ENCODE measurements around the gene RXRB.

The RXRB gene

DNA sequence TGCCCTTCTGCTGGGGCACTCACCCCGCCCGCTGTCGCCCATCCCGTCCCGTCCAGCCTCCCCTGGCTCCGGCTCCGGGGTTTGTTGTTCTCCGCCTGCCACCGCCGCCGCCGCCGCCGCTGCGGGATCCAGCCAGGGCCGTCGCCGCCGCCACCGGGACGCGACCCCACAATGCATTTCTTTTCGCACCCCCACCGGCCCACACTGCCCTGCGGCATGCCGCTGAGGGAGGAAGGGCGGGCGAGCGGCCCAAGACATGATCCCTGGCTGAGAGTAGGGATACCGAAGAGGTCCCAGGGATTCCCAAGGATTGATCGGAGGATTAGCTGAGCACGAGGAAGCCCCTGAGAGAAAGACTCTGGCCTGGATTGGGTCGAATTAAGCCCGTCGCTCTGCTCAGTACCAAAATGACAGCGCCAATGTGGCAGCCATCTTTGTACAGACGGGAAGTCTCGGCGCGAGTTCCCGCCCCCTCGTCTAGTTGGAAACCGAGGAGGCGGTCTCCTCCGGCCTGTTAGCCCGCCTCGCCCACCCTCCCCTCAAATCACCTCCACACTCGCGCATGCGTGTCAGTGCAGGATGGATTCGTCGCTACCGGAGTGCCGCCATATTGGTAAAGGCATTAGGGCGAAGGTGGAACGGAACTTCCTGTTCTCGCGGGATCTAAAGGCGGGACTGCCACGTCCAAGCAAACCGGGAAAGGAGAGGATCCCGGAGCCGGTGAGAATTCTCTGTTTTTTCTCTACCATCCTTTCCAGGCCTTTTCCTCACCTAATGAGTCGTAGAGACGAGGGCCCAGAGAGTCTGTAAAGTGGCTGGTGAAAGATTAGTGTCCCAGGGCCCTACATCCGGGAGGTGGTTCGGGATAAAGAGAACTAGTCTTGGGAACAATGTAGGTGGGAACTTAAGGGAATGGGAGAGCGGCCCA is at the start of gene RXRB, which contains the start of gene SLC39A7:
RXRB (minus strand) TSS at position 447 of the 928 bp plus-strand sequence; CDS start at position 258, 189 bp downstream.
SLC39A7 (plus strand) TSS at position 649 of the 928 bp plus-strand sequence. CDS start 379 bp downstream, outside the sequence.
- peaks cover 35% of the 10 kb centered on the region for H3K36me3 ChIP-seq (ENCODE audit: control insufficient read depth, insufficient read depth, low read length)
- H3K27me3 ChIP-seq (ENCODE audit: control insufficient read depth, insufficient read depth, low read length): no peaks in the 10 kb centered on the region
- H3K4me1 ChIP-seq (ENCODE audit: control insufficient read depth, insufficient read depth, low read length): peaks cover 19% of the 10 kb centered on the region
- H3K27ac ChIP-seq (ENCODE audit: low read depth, low read length): peak within 1 kb of the TSS; percentile 99
- H3K4me3 ChIP-seq (ENCODE audit: low read length): peak within 1 kb of the TSS; percentile 91
- H3K9ac ChIP-seq (ENCODE audit: low read length): peak within 1 kb of the TSS; percentile 99

- Histone ChIP-seq H3K4me3 (ENCODE audit: low read length) (peak overlapping the region; percentile 88), H3K27ac (ENCODE audit: low read depth, low read length) (peak overlapping the region; percentile 88), H3K36me3 (ENCODE audit: control insufficient read depth, insufficient read depth, low read length) (no peaks in the 10 kb centered on the region), H3K9ac (ENCODE audit: low read length) (peak overlapping the region; percentile 91), H3K27me3 (ENCODE audit: control insufficient read depth, insufficient read depth, low read length) (no peaks in the 10 kb centered on the region), H3K4me1 (ENCODE audit: control insufficient read depth, insufficient read depth, low read length) (peaks cover 12% of the 10 kb centered on the region)
Observed at GRCh38 chr6:33249732-33250630, 49.5 kb upstream of the RXRB start.

DNA sequence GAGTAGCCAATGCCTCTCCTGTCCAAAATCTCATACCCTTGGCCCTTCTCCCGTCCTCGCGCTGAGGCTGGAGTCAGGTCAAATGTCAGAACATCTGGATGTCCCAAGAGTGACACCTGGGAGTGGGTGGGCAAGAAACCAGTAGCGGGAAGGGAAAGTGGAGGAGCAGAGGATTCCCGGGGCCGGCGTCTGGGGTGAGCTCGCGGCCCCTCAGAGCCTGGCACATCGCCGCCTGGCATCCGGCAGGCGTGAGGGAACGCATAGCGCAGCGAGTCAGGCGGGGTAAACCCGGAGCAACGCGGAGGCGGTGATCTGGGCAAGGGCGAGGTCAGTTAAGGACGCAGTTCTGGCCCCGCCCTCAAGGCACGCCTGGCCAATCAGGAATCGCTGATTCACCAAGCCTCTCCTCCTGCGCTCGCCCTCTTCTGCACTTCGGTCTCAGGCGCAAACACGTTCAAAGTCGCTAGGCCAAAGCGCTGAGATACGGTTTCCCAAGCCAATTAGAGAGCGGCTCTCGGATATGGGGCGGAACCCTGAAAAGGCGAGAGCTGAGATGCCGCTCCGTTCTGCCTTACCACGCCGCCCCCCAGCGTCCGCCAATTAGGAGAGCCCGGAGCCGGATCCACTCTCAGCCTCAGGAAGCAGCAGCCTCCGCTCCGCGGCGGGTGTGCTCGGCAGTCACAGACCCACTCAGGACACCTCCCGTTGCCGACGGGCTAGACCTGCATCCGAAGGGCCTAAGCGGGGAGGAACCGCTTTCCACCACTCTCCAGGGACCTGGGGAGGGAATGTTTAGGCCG is 48.7 kb upstream of the RXRB start:
- H3K36me3 ChIP-seq (ENCODE audit: control insufficient read depth, insufficient read depth, low read length): no peaks in the 10 kb centered on the region
- H3K9ac ChIP-seq (ENCODE audit: low read length): peak overlapping the region; percentile 91
- H3K4me3 ChIP-seq (ENCODE audit: low read length): peak overlapping the region; percentile 88
- H3K27ac ChIP-seq (ENCODE audit: low read depth, low read length): peak overlapping the region; percentile 91
- H3K4me1 ChIP-seq (ENCODE audit: control insufficient read depth, insufficient read depth, low read length): peaks cover 12% of the 10 kb centered on the region
- no peaks in the 10 kb centered on the region for H3K27me3 ChIP-seq (ENCODE audit: control insufficient read depth, insufficient read depth, low read length)

GRCh38 chr6:33248643-33248931 is 48.1 kb upstream of the RXRB start:
- Histone ChIP-seq H3K27me3 (ENCODE audit: control insufficient read depth, insufficient read depth, low read length) (no peaks in the 10 kb centered on the region), H3K36me3 (ENCODE audit: control insufficient read depth, insufficient read depth, low read length) (no peaks in the 10 kb centered on the region), H3K4me1 (ENCODE audit: control insufficient read depth, insufficient read depth, low read length) (peaks cover 12% of the 10 kb centered on the region), H3K27ac (ENCODE audit: low read depth, low read length) (peak overlapping the region; percentile 91), H3K4me3 (ENCODE audit: low read length) (peak overlapping the region; percentile 76), H3K9ac (ENCODE audit: low read length) (peak overlapping the region; percentile 41)

DNA sequence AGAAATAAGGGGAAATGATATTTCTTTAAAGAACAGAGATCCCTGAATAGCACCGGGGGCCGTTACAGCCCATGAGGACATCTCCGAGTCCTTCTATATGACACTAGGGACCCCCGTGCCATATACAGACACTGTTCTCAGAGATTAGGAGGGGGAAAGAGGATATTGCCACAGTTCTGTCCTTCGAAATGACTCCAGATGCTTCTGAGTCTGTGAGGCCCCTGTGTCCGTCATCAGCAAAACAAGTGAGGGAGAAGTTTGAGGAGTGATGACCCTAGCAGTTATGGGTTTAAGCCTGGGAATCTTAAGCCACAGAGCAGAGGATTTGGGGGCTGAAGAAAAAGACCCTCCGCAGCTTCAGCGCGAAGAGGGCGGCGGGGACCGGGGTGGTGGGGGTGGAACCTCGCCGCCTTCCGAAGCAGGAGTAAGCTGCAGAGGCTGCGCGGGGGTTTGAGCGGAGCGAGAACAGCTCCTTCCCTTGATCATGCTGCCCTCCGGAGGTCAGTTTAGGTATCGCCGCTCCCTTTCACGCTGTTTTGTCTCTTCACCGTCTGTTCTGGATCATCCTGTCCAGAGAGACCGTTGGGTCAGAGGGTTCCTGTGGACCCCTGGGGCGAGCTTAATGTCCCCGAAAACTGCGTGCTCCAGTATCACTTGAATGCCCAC is 47.6 kb upstream of the RXRB start:
- H3K9ac ChIP-seq (ENCODE audit: low read length): peak overlapping the region; percentile 41
- peak overlapping the region; percentile 91 for H3K27ac ChIP-seq (ENCODE audit: low read depth, low read length)

DNA sequence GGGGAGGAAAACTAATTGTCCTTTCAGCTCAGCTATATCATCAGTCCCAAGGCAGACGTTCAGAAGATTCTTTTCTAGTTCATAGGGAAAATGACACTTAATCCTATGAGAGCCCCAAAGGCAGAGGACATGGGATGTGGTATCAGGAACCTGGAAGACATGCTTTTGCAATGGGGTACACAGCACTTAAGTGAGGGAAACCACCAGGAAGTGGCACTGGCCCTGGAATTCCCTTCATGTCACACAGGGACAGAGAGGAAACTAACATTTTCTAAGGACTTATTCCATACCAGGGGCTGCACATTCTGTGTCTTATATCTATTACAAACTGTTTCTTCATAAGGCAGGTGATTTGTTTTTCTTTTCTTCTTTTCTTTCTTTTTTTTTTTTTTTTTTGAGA is 43.0 kb upstream of the RXRB start:
- Histone ChIP-seq H3K4me3 (ENCODE audit: low read length) (no peak overlapping the region), H3K27me3 (ENCODE audit: control insufficient read depth, insufficient read depth, low read length) (no peaks in the 10 kb centered on the region), H3K9ac (ENCODE audit: low read length) (no peak overlapping the region), H3K4me1 (ENCODE audit: control insufficient read depth, insufficient read depth, low read length) (peaks cover 3% of the 10 kb centered on the region), H3K36me3 (ENCODE audit: control insufficient read depth, insufficient read depth, low read length) (no peaks in the 10 kb centered on the region), H3K27ac (ENCODE audit: low read depth, low read length) (no peak overlapping the region)

More for the DNA sequence above, 47.6 kb upstream of the RXRB start:
- Histone ChIP-seq H3K4me3 (ENCODE audit: low read length) (peak overlapping the region; percentile 76), H3K27me3 (ENCODE audit: control insufficient read depth, insufficient read depth, low read length) (no peaks in the 10 kb centered on the region), H3K4me1 (ENCODE audit: control insufficient read depth, insufficient read depth, low read length) (peaks cover 12% of the 10 kb centered on the region), H3K36me3 (ENCODE audit: control insufficient read depth, insufficient read depth, low read length) (no peaks in the 10 kb centered on the region)

DNA sequence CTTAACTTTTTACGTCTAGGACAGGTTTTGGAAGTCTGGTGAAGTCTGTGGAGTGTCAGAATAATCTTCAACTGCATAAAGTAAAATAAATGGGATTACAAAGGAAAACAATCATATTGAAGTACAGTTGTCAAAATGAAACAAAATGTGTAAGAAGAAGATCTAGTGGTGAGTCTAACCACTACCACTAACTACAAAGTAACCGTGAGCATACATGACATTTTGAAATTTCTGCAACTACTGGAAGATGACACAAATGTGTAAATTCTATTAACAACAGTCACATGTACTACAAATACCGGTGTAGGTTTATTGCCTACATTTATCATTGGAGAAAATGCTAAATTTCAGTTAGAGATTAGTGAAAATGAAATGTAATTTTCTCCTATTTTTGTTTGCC is 41.5 kb upstream of the RXRB start:
- Histone ChIP-seq H3K9ac (ENCODE audit: low read length) (no peak overlapping the region), H3K4me3 (ENCODE audit: low read length) (no peak overlapping the region), H3K27ac (ENCODE audit: low read depth, low read length) (no peak overlapping the region), H3K4me1 (ENCODE audit: control insufficient read depth, insufficient read depth, low read length) (no peaks in the 10 kb centered on the region), H3K27me3 (ENCODE audit: control insufficient read depth, insufficient read depth, low read length) (no peaks in the 10 kb centered on the region), H3K36me3 (ENCODE audit: control insufficient read depth, insufficient read depth, low read length) (no peaks in the 10 kb centered on the region)

- Histone ChIP-seq H3K27ac (ENCODE audit: low read depth, low read length) (no peak overlapping the region), H3K4me1 (ENCODE audit: control insufficient read depth, insufficient read depth, low read length) (no peaks in the 10 kb centered on the region), H3K36me3 (ENCODE audit: control insufficient read depth, insufficient read depth, low read length) (no peaks in the 10 kb centered on the region), H3K9ac (ENCODE audit: low read length) (no peak overlapping the region), H3K4me3 (ENCODE audit: low read length) (no peak overlapping the region), H3K27me3 (ENCODE audit: control insufficient read depth, insufficient read depth, low read length) (no peaks in the 10 kb centered on the region)
Observed at GRCh38 chr6:33237741-33238140, 37.3 kb upstream of the RXRB start.

DNA sequence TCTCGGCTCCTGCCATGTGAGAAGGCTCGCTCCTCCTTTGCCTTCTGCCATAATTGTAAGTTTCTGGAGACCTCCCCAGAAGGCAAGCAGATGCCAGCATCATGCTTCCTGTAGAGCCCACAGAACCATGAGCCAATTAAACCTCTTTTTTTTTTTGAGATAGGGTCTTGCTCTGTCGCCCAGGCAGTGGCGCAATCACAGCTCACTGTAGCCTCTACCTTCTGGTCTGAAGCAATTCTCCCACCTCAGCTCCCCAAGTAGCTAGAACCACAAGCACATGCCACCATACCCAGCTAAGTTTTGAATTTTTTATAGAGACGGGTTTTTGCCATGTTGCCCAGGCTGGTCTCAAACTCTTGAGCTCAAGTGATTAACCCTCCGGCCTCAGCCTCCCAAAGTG is 36.4 kb upstream of the RXRB start:
- H3K4me1 ChIP-seq (ENCODE audit: control insufficient read depth, insufficient read depth, low read length): no peaks in the 10 kb centered on the region
- no peak overlapping the region for H3K9ac ChIP-seq (ENCODE audit: low read length)
- no peaks in the 10 kb centered on the region for H3K36me3 ChIP-seq (ENCODE audit: control insufficient read depth, insufficient read depth, low read length)
- no peaks in the 10 kb centered on the region for H3K27me3 ChIP-seq (ENCODE audit: control insufficient read depth, insufficient read depth, low read length)
- H3K27ac ChIP-seq (ENCODE audit: low read depth, low read length): no peak overlapping the region
- H3K4me3 ChIP-seq (ENCODE audit: low read length): no peak overlapping the region

DNA sequence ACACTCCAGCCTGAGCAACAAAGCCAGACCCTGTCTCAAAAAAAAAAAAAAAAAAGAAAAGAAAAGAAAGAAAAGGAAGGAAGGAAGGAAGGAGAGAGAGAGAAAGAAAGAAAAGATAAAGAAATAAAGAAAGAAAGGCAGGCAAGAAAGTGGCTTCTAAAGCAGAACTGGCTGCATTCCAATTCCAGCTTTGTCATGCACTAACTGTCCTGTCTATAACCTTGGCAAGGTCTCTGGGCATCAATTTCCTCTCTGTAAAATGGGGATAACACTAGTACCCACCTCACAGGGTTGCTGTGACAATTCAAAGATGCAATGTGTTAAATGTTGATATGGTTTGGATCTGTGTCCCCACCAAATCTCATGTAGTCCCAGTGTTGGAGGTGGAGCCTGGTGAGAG is 35.9 kb upstream of the RXRB start:
- H3K27ac ChIP-seq (ENCODE audit: low read depth, low read length): no peak overlapping the region
- H3K4me3 ChIP-seq (ENCODE audit: low read length): no peak overlapping the region
- no peaks in the 10 kb centered on the region for H3K36me3 ChIP-seq (ENCODE audit: control insufficient read depth, insufficient read depth, low read length)
- H3K27me3 ChIP-seq (ENCODE audit: control insufficient read depth, insufficient read depth, low read length): no peaks in the 10 kb centered on the region
- H3K4me1 ChIP-seq (ENCODE audit: control insufficient read depth, insufficient read depth, low read length): no peaks in the 10 kb centered on the region
- no peak overlapping the region for H3K9ac ChIP-seq (ENCODE audit: low read length)

DNA sequence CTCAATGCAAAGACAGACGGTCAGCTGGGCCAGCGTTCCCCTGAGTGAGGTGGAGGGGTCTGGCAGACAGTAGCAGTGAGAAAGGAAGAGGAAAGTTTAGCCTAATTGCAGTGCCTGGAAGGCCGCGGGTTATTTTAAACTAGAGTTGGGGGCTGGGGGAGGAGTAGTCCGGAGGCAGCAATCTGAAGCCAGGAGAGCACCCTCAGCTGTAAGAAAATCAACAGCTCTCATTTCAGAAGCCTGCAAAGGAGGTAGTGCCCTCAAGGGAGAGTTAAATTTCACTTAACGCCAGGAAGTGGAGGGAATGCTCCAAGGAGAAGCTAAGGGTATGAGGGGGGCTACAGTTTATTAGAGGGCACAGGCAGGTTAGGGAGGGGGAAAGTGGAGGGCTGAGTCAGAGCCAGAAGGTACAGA is 34.8 kb upstream of the RXRB start:
- H3K27me3 ChIP-seq (ENCODE audit: control insufficient read depth, insufficient read depth, low read length): no peaks in the 10 kb centered on the region
- H3K4me1 ChIP-seq (ENCODE audit: control insufficient read depth, insufficient read depth, low read length): no peaks in the 10 kb centered on the region
- no peak overlapping the region for H3K9ac ChIP-seq (ENCODE audit: low read length)
- no peak overlapping the region for H3K27ac ChIP-seq (ENCODE audit: low read depth, low read length)
- H3K4me3 ChIP-seq (ENCODE audit: low read length): no peak overlapping the region
- H3K36me3 ChIP-seq (ENCODE audit: control insufficient read depth, insufficient read depth, low read length): no peaks in the 10 kb centered on the region
